Neural progenitor cell (in vitro differentiated cells): ENCODE data around the gene IFFO2. TPM values are rescaled to one million over a fixed set of nuclear protein-coding genes. Genes with fewer than 3 reads are reported as not detected.
A peak's percentile ranks its signal among the peaks of the same experiment; 100 is the strongest.

Source experiments
- DNase-seq: peaks from one replicate; pipeline ENCODE4 v3.0.0-alpha.2; 2016; ENCODE audit warnings: low spot score
- H2AFZ ChIP-seq: fragments of 200-600 bp; sonication (generic); replicated peaks from 2 replicates; pipeline ENCODE4 v1.6.1; 2016; ENCODE audit warnings: antibody characterized with exemption
- H3F3A ChIP-seq: fragments of 200-600 bp; sonication (generic); 2 replicates; pipeline ENCODE4 v1.6.1; 2016; ENCODE audit warnings: antibody characterized with exemption, low read depth
- H3K27ac ChIP-seq: fragments of 200-600 bp; sonication (generic); 2 replicates; pipeline ENCODE4 v1.5.1; 2016; ENCODE audit warnings: mild to moderate bottlenecking
- H3K27me3 ChIP-seq: fragments of 200-600 bp; sonication (generic); 2 replicates; pipeline ENCODE4 v1.6.1; 2016; ENCODE audit warnings: mild to moderate bottlenecking, moderate library complexity
- H3K36me3 ChIP-seq: fragments of 200-600 bp; sonication (generic); 2 replicates; pipeline ENCODE4 v1.5.1; 2016
- H3K4me1 ChIP-seq: fragments of 200-600 bp; sonication (generic); 2 replicates; pipeline ENCODE4 v1.6.1; 2016; ENCODE audit warnings: mixed run types
- H3K4me2 ChIP-seq: fragments of 200-600 bp; sonication (generic); 2 replicates; pipeline ENCODE4 v1.6.1; 2016
- H3K4me3 ChIP-seq: fragments of 200-600 bp; sonication (generic); 2 replicates; pipeline ENCODE4 v1.5.1; 2016
- H3K79me2 ChIP-seq: fragments of 200-600 bp; sonication (generic); 2 replicates; pipeline ENCODE4 v1.6.1; 2016; ENCODE audit warnings: low read depth
- H3K9ac ChIP-seq: fragments of 200-600 bp; sonication (generic); 2 replicates; pipeline ENCODE4 v1.6.1; 2016
- H3K9me3 ChIP-seq: fragments of 200-600 bp; sonication (generic); 2 replicates; pipeline ENCODE4 v1.5.1; 2016; ENCODE audit warnings: low read depth
- H4K20me1 ChIP-seq: fragments of 200-600 bp; sonication (generic); 2 replicates; pipeline ENCODE4 v1.6.1; 2016; ENCODE audit warnings: low read depth
- H3K27ac Mint-ChIP-seq: 3 replicates; pipeline ENCODE4 v1.8.0; 2021; ENCODE audit warnings: mixed read lengths
- H3K27me3 Mint-ChIP-seq: 2 replicates; pipeline ENCODE4 v1.8.0; 2022; ENCODE audit warnings: low read depth, mild to moderate bottlenecking, inconsistent platforms, moderate library complexity, mixed read lengths; ENCODE audit not compliant: insufficient read depth
- H3K36me3 Mint-ChIP-seq: 3 replicates; pipeline ENCODE4 v1.8.0; 2021; ENCODE audit warnings: mixed read lengths
- H3K4me1 Mint-ChIP-seq: 3 replicates; pipeline ENCODE4 v1.8.0; 2021; ENCODE audit warnings: mixed read lengths
- H3K4me3 Mint-ChIP-seq: 3 replicates; pipeline ENCODE4 v1.8.0; 2021; ENCODE audit warnings: mild to moderate bottlenecking, moderate library complexity, mixed read lengths
- H3K9me3 Mint-ChIP-seq: 3 replicates; pipeline ENCODE4 v1.8.0; 2020; ENCODE audit warnings: mixed read lengths
- EZH2 ChIP-seq: fragments of 200-600 bp; sonication (generic); IDR thresholded peaks from 2 replicates; pipeline ENCODE4 v1.6.1; 2017; ENCODE audit warnings: antibody characterized with exemption, mild to moderate bottlenecking, moderate library complexity
- EZH2phosphoT487 ChIP-seq: fragments of 200-600 bp; sonication (generic); IDR thresholded peaks from 2 replicates; pipeline ENCODE4 v1.6.1; 2017; ENCODE audit warnings: antibody characterized with exemption
- total RNA-seq: library from RNA; depleted of rRNA; stranded (reverse); fragments of >200 nt; gene quantifications from 2 replicates; pipeline ENCODE4 v1.2.3, GENCODE V29; 2015; ENCODE audit warnings: low replicate concordance
- TF ChIP-seq, protein P1 (sequence below): fragments of 200-600 bp; sonication (generic); IDR thresholded peaks from 2 replicates; pipeline ENCODE4 v1.5.1; 2017; ENCODE audit warnings: antibody characterized with exemption, mild to moderate bottlenecking

IFFO2 gene
- total RNA-seq, 1 donor from 2014 or later, result 0.65 TPM

DNA sequence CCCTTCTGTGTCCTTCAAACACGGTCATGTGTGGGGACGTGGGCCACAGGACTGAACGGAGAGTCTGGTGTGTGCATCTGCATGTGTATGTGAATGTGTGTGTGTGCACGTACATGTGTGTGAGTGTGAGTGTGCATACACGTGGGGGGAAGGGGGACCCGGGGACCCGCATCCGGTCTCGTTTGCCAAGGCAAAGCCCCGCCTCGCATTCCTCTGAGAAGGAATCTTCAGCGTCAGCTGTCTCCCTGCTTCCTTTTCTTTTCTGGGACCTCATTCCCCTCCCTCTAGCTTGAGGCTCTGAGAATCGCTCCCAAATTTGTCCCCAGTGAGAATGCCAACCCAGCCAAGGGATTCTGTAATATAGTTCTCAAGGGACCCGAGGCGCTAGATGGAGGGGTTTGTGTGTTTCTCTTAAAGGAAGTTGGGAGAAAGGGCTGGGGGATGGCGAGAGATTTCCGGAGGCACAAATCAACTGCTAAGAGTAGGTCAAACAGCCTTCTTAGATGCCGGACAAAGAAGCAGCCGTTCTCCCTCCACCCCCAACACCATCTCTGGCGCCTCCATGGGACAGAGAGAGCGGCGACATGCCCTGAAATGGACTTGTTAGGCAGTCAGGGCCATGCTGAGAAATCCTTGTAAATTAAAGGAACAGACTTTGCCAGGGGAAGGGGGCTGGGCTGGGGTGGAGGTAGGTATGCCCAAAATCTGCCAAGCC lies 6.6 kb downstream of the IFFO2 start:
- no peaks in the 10 kb centered on the region for H3K36me3 Mint-ChIP-seq
- Histone ChIP-seq H3K9ac (no peak overlapping the region), H3K27me3 (peaks cover 21% of the 10 kb centered on the region), H3K27ac (no peak overlapping the region), H4K20me1 (peaks cover 3% of the 10 kb centered on the region), H3K36me3 (no peaks in the 10 kb centered on the region), H3K4me1 (peaks cover 28% of the 10 kb centered on the region), H3K9me3 (no peaks in the 10 kb centered on the region), H3F3A (peaks cover 22% of the 10 kb centered on the region), H3K4me3 (no peak overlapping the region), H3K4me2 (peak overlapping the region; percentile 51), H3K79me2 (no peaks in the 10 kb centered on the region), H2AFZ (peak overlapping the region; percentile 91)
- peaks cover 9% of the 10 kb centered on the region for H3K27me3 Mint-ChIP-seq
- no peak for TF ChIP-seq EZH2
- TF ChIP-seq, protein P1, sequence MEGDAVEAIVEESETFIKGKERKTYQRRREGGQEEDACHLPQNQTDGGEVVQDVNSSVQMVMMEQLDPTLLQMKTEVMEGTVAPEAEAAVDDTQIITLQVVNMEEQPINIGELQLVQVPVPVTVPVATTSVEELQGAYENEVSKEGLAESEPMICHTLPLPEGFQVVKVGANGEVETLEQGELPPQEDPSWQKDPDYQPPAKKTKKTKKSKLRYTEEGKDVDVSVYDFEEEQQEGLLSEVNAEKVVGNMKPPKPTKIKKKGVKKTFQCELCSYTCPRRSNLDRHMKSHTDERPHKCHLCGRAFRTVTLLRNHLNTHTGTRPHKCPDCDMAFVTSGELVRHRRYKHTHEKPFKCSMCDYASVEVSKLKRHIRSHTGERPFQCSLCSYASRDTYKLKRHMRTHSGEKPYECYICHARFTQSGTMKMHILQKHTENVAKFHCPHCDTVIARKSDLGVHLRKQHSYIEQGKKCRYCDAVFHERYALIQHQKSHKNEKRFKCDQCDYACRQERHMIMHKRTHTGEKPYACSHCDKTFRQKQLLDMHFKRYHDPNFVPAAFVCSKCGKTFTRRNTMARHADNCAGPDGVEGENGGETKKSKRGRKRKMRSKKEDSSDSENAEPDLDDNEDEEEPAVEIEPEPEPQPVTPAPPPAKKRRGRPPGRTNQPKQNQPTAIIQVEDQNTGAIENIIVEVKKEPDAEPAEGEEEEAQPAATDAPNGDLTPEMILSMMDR, result peak; percentile 41
- H3K27ac Mint-ChIP-seq, result peak overlapping the region; percentile 75
- peak overlapping the region; percentile 60 for H3K4me3 Mint-ChIP-seq
- peaks cover 65% of the 10 kb centered on the region for H3K4me1 Mint-ChIP-seq
- H3K9me3 Mint-ChIP-seq, result no peaks in the 10 kb centered on the region
- peak; percentile 77 for DNase-seq

DNA sequence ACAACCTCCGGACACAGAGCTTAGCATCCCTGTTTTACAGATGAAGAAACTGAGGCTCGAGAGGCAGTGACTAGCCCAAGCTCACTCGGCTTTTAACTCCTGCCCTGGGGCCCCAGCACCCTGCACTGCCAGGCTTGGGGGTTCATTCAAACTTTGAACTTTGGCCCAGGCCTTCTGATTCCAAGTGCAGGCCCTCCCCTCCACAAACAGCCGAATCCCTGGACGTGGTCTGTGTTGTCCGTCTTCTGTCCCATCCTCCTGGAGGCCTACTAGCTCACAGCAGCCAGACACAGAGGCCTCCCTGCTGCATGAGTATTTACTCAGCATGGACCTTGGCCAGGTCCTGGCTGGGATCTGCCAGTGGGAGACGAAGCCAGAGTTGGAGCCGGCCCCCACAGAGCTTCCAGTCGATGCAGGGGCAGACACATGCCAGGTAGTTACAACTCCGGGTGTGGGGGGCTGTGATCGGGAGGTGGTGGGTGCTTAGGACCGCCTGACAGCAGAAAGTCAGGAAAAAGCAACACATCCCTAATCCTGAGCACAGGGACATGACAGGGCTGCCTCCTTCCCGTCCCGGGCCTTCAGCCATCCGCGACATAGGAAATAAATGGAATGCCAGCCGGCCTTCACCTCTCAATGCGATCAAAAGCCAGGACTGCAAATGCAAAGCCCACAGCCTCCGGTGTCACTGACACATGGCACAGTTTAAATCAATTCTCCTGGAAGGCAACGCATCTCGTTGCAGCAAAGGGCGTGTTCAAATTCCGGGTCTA lies 7.4 kb downstream of the IFFO2 start:
- H3K4me1 Mint-ChIP-seq, result peaks cover 63% of the 10 kb centered on the region
- no peak overlapping the region for H3K27ac ChIP-seq
- peak; percentile 37 for DNase-seq

DNA sequence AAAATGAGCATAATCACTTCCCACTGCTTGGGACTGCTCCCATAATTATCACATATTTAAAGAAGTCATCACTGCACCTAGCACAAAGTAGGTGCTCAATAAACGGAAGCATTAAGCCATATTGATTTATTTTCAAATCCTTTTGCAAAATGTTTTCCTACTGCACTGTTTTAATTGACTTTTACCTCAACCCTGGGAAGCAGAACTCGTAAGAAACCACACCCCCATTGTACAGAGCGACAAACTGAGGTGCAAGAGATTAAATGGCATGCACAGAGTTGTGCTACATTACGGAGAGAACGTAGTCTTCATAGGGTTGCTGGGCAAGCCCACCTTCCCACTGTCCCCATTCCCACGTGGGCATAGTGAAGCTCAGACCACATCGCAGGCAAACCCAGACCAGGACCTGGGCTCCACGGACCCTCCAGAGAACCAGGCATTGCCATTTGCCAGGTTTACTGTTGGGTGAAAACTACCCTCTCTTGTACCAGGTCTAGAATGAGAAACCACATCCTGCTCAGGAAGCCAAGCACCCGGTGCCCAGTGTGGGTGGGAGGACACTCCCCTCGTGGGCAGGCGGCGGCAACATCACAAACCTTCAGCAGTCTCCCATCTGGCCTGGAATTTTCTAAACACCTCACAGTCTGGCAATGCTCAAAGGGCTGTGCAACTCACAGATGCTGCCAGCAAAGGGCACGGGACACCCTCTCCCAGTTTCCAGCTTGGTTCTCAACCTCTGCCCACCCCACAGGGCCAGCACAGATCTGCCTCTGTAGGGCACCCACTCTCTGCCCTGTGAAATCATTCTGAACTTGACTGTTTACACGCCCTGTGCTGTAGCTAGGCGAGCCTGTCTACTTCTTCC lies 8.2 kb downstream of the IFFO2 start:
- Histone ChIP-seq H3K9me3 (no peaks in the 10 kb centered on the region), H3F3A (peaks cover 16% of the 10 kb centered on the region), H3K36me3 (no peaks in the 10 kb centered on the region), H3K4me1 (peaks cover 28% of the 10 kb centered on the region), H3K27ac (no peak overlapping the region), H4K20me1 (no peaks in the 10 kb centered on the region), H3K4me2 (no peak overlapping the region), H2AFZ (no peak overlapping the region), H3K79me2 (no peaks in the 10 kb centered on the region), H3K4me3 (no peak overlapping the region), H3K9ac (no peak overlapping the region), H3K27me3 (peaks cover 6% of the 10 kb centered on the region)
- H3K27me3 Mint-ChIP-seq, result peaks cover 5% of the 10 kb centered on the region
- TF ChIP-seq, protein P1, result no peak
- no peak overlapping the region for H3K4me3 Mint-ChIP-seq
- no peak for DNase-seq
- H3K27ac Mint-ChIP-seq, result no peak overlapping the region
- no peaks in the 10 kb centered on the region for H3K9me3 Mint-ChIP-seq
- H3K36me3 Mint-ChIP-seq, result no peaks in the 10 kb centered on the region
- peaks cover 62% of the 10 kb centered on the region for H3K4me1 Mint-ChIP-seq

More for the DNA sequence above, 7.4 kb downstream of the IFFO2 start:
- peak overlapping the region; percentile 75 for H3K27ac Mint-ChIP-seq
- Histone ChIP-seq H3K27me3 (peaks cover 14% of the 10 kb centered on the region), H3K4me3 (no peak overlapping the region), H2AFZ (peak overlapping the region; percentile 91), H3K4me1 (peaks cover 28% of the 10 kb centered on the region), H3K36me3 (no peaks in the 10 kb centered on the region), H3K4me2 (peak overlapping the region; percentile 51), H3K79me2 (no peaks in the 10 kb centered on the region), H3F3A (peaks cover 16% of the 10 kb centered on the region), H3K9ac (no peak overlapping the region), H3K9me3 (no peaks in the 10 kb centered on the region), H4K20me1 (no peaks in the 10 kb centered on the region)
- H3K27me3 Mint-ChIP-seq, result peaks cover 3% of the 10 kb centered on the region
- H3K36me3 Mint-ChIP-seq, result no peaks in the 10 kb centered on the region
- H3K9me3 Mint-ChIP-seq, result no peaks in the 10 kb centered on the region
- H3K4me3 Mint-ChIP-seq, result no peak overlapping the region
- TF ChIP-seq EZH2phosphoT487 (no peak), EZH2 (no peak)
- TF ChIP-seq, protein P1, result no peak
